Measurements from ENCODE around the gene ANK3. TPM values are rescaled to one million over a fixed set of nuclear protein-coding genes. Genes with fewer than 3 reads are reported as not detected.

ANK3 gene
- total RNA-seq, 2 experiments from 2014 or later = 60.5 to 61.9 TPM

DNA sequence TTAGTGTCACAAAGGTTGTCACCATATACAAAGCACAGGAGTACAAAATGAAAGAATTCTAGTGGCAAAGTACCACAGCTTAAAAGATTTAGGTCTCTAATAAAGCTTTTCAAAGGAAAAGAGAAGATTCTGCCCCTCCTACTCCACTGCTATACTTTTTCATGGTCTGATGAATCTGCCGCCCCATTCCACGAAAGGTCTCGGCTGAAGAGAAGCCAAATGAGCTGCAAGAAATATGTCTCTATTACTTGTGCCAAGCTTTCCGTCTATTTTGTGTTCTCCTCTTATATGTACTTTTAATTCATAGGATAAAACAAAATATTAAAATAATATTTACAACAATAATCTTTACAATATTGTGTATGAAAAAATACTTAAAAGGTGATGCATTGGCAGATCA is 222.6 kb downstream of the ANK3 start:
- intact Hi-C loops (cut with DNase I, micrococcal nuclease) = no loop called here
- no peaks in the 10 kb centered on the region for H3K27me3 ChIP-seq (ENCODE audit: control insufficient read depth in 1 of 2, insufficient read depth in 2 of 2, low read length in 2 of 2)
- H3K4me1 ChIP-seq (ENCODE audit: insufficient read depth, low read length) = no peaks in the 10 kb centered on the region
- H3K9me3 Mint-ChIP-seq = no peaks in the 10 kb centered on the region
- peaks cover 87% of the 10 kb centered on the region for H3K36me3 Mint-ChIP-seq (ENCODE audit: low read depth)
- H3K36me3 ChIP-seq (ENCODE audit: insufficient read depth, low read length) = peaks cover 19% of the 10 kb centered on the region
- DNase-seq (no peak), ATAC-seq (ENCODE audit: poor library complexity) (no peak)
- no peak overlapping the region for H3K27ac Mint-ChIP-seq
- H3K9me3 ChIP-seq (ENCODE audit: control insufficient read depth in 1 of 2, insufficient read depth in 1 of 2, low read length in 2 of 2) = no peaks in the 10 kb centered on the region
- ChIA-PET POLR2A (no interaction called here), CTCF (no interaction called here)
- TF ChIP-seq, protein P1, sequence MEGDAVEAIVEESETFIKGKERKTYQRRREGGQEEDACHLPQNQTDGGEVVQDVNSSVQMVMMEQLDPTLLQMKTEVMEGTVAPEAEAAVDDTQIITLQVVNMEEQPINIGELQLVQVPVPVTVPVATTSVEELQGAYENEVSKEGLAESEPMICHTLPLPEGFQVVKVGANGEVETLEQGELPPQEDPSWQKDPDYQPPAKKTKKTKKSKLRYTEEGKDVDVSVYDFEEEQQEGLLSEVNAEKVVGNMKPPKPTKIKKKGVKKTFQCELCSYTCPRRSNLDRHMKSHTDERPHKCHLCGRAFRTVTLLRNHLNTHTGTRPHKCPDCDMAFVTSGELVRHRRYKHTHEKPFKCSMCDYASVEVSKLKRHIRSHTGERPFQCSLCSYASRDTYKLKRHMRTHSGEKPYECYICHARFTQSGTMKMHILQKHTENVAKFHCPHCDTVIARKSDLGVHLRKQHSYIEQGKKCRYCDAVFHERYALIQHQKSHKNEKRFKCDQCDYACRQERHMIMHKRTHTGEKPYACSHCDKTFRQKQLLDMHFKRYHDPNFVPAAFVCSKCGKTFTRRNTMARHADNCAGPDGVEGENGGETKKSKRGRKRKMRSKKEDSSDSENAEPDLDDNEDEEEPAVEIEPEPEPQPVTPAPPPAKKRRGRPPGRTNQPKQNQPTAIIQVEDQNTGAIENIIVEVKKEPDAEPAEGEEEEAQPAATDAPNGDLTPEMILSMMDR (IDR thresholded peaks at IDR 0.05) = no peak
- no peak overlapping the region for H3K4me3 ChIP-seq (ENCODE audit: low read length)
- no peak overlapping the region for H3K27ac ChIP-seq (ENCODE audit: low read depth in 1 of 2, low read length in 2 of 2)
- H3K4me1 Mint-ChIP-seq (ENCODE audit: low read depth) = no peaks in the 10 kb centered on the region
- H3K4me3 Mint-ChIP-seq = no peak overlapping the region
- H3K27me3 Mint-ChIP-seq = no peaks in the 10 kb centered on the region

DNA sequence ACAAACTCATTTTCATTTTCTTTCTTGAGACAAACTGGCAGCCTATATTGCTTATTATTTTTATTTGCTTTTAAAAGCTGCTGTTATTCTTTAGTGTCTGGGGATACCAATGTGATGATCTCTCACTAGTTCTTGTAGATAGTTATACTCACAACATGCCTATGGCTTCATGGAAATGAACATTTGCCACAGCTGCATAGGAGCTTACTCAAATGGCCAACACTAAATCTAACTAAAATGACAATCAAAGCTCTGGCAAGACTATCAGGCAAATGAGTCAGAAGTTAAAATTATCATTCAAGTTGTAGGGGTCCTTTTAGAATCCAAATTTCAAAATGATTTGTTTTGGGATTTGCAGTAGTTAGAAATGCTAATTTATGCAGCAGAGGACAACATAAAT is 225.9 kb downstream of the ANK3 start:
- Histone ChIP-seq H3K36me3 (ENCODE audit: insufficient read depth, low read length) (peaks cover 3% of the 10 kb centered on the region), H3K4me3 (ENCODE audit: low read length) (no peak overlapping the region), H3K27ac (ENCODE audit: low read depth in 1 of 2, low read length in 2 of 2) (no peak overlapping the region), H3K9me3 (ENCODE audit: control insufficient read depth in 1 of 2, insufficient read depth in 1 of 2, low read length in 2 of 2) (no peaks in the 10 kb centered on the region), H3K4me1 (ENCODE audit: insufficient read depth, low read length) (no peaks in the 10 kb centered on the region), H3K27me3 (ENCODE audit: control insufficient read depth in 1 of 2, insufficient read depth in 2 of 2, low read length in 2 of 2) (no peaks in the 10 kb centered on the region)
- TF ChIP-seq, protein P1 (IDR thresholded peaks at IDR 0.05) = no peak
- ATAC-seq (ENCODE audit: poor library complexity) (no peak), DNase-seq (no peak)
- H3K36me3 Mint-ChIP-seq (ENCODE audit: low read depth) = peaks cover 87% of the 10 kb centered on the region
- H3K27ac Mint-ChIP-seq = no peak overlapping the region
- ChIA-PET POLR2A (no interaction called here), CTCF (no interaction called here)
- H3K27me3 Mint-ChIP-seq = no peaks in the 10 kb centered on the region
- intact Hi-C loops (cut with DNase I, micrococcal nuclease) = no loop called here
- no peaks in the 10 kb centered on the region for H3K4me1 Mint-ChIP-seq (ENCODE audit: low read depth)
- peaks cover 2% of the 10 kb centered on the region for H3K9me3 Mint-ChIP-seq
- H3K4me3 Mint-ChIP-seq = no peak overlapping the region

DNA sequence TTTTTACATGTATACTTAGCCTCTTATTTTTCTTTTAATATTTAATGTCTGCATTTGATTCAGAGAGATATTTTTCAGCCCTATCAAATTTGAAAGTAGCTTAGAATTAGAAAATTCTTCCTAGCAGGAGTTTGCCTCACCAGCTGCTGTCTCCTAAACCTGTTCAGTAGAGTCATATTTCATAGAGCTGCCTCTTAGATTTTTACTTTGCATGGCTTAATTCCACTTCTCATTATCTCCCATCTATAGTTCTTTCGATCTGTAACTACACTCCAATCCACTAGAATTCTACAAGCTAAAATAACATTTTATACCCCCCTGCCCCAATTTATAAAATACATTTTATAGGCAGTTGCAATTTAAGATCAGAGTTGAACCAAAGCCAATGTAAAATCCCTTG is 227.0 kb downstream of the ANK3 start:
- POLR2A ChIA-PET = no interaction called here
- Mint-ChIP-seq H3K9me3 (peaks cover 2% of the 10 kb centered on the region), H3K27me3 (no peaks in the 10 kb centered on the region), H3K4me3 (no peak overlapping the region), H3K4me1 (ENCODE audit: low read depth) (no peaks in the 10 kb centered on the region), H3K27ac (no peak overlapping the region), H3K36me3 (ENCODE audit: low read depth) (peaks cover 93% of the 10 kb centered on the region)
- DNase-seq (no peak), ATAC-seq (ENCODE audit: poor library complexity) (no peak)
- H3K9me3 ChIP-seq (ENCODE audit: control insufficient read depth in 1 of 2, insufficient read depth in 1 of 2, low read length in 2 of 2) = no peaks in the 10 kb centered on the region
- no peaks in the 10 kb centered on the region for H3K27me3 ChIP-seq (ENCODE audit: control insufficient read depth in 1 of 2, insufficient read depth in 2 of 2, low read length in 2 of 2)
- TF ChIP-seq, protein P1 (IDR thresholded peaks at IDR 0.05) = no peak
- CTCF ChIA-PET = no interaction called here
- no peaks in the 10 kb centered on the region for H3K4me1 ChIP-seq (ENCODE audit: insufficient read depth, low read length)
- H3K27ac ChIP-seq (ENCODE audit: low read depth in 1 of 2, low read length in 2 of 2) = no peak overlapping the region
- intact Hi-C loops (cut with DNase I, micrococcal nuclease) = no loop called here
- no peak overlapping the region for H3K4me3 ChIP-seq (ENCODE audit: low read length)
- no peaks in the 10 kb centered on the region for H3K36me3 ChIP-seq (ENCODE audit: insufficient read depth, low read length)
